Measurements from ENCODE around the gene FMO5.
A peak's percentile ranks its signal among the peaks of the same experiment; 100 is the strongest.
"Not testable (repeated sequence)": the region's sequence is repeated elsewhere in the genome, so short reads cannot be mapped to it uniquely, and the experiment has no call there.

FMO5 gene

GRCh38 chr1:147245129-147245528 lies 20.0 kb upstream of the FMO5 start:
- TF ChIP-seq ZNF274 (IDR thresholded peaks at IDR 0.05; ENCODE audit: low read depth, low read length): no peak
- no peak overlapping the region for H3K4me3 ChIP-seq (ENCODE audit: low read length)

DNA sequence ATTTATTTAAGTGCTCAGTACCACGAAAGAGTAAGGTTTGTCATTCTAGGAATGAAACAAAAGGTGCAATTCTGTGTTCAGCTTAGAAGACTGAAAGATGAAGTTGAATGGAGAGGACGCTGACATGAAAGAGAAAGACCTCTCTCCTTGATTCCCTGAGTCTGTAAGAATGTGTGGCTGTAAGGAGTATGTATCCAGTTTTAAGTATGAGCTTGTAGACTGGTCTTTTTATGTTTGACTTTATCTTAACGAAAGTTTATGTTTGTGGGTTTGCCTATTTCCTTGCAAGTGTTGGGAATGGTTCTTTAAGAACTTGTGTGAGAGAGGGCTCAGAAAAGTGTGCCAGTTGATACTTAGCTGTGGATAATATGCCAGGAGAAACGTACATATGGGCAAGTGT lies 18.7 kb upstream of the FMO5 start:
- no peak for TF ChIP-seq ZNF274 (IDR thresholded peaks at IDR 0.05; ENCODE audit: low read depth, low read length)
- peak overlapping the region; percentile 96; the same call in 1 of the 2 replicates for H3K4me3 ChIP-seq (ENCODE audit: low read length)

DNA sequence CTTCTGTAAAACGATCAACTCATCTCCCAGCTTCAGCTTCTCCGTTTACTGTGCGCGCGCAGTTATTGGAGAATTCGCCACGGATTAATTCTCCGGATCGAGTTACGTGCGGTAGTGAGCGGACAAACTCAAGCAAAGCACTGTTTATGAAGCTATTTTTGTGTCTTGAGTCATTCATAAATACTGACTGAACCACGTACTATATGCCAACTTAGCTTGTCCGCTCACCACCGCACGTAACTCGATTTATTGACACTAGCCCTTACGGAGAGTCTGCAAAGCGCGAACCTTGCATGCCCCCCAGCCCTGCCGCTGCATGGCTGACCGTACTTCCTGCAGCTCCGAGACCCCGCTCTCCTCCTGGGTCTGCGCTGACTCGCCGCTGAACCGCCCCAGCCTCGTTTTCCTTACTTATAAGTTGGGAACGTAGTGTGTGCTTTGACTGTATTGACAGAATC lies 18.1 kb upstream of the FMO5 start:
- no peak for TF ChIP-seq ZNF274 (IDR thresholded peaks at IDR 0.05; ENCODE audit: low read depth, low read length)
- H3K4me3 ChIP-seq (ENCODE audit: low read length): peak overlapping the region; percentile 96

DNA sequence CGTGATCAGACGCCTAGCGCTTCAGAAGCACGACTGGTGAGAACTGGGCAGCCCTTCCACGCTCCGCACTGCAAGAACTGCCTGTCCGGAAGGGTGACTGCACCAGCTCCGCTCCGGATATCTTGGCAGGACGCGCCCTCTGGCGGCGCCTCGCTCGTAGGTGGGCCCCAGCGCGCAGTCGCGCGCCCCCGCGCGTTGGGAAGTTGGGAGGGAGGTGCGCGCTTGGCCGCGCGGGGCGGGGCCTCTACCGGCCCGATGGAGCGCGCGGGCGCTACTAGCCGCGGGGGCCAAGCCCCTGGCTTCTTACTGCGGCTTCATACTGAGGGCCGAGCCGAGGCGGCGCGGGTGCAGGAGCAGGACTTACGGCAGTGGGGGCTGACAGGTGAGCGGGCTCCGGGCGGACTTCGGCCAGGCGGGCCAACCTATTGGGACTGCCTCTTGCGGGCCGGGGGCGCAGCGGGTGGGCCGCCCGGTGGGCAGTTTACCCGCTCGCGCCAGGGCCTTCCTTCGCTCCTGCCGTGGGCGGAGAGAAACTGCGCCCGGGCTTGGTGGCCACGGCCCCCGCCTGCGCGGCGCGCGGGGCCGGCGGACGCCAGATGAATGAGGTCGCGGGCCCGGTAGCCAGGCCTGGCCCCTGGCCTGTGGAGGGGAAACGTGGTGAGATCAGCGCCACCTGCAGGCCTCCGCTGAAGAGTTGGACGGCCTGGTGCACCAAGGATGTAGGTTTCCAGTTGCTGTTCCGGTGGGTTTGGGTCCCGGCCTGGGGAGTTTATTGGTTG lies 17.5 kb upstream of the FMO5 start, which contains the start of gene CHD1L:
Gene CHD1L, plus strand, starts transcription at position 236 of the 779 bp plus-strand sequence. Its CDS starts 20 bp downstream, at position 256.
- H3K4me3 ChIP-seq (ENCODE audit: low read length): peak within 1 kb of the TSS; percentile 96
- no peak for TF ChIP-seq ZNF274 (IDR thresholded peaks at IDR 0.05; ENCODE audit: low read depth, low read length)

GRCh38 chr1:147241934-147242448 lies 16.9 kb upstream of the FMO5 start:
- H3K4me3 ChIP-seq (ENCODE audit: low read length): peak overlapping the region; percentile 25; the same call in 1 of the 2 replicates
- no peak for TF ChIP-seq ZNF274 (IDR thresholded peaks at IDR 0.05; ENCODE audit: low read depth, low read length)

DNA sequence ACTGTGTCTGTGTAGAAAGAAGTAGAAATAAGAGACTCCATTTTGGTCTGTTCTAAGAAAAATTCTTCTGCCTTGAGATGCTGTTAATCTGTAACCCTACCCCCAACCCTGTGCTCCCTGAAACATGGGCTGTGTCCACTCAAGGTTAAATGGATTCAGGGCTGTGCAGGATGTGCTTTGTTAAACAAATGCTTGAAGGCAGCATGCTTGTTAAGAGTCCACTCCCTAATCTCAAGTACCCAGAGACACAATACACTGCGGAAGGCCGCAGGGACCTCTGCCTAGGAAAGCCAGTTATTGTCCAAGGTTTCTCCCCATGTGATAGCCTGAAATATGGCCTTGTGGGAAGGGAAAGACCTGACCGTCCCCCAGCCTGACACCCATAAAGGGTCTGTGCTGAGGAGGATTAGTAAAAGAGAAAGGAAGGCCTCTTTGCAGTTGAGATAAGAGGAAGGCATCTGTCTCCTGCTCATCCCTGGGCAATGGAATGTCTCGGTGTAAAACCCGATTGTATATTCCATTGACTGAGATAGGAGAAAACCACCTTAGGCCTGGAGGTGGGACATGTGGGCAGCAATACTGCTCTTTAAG lies 15.1 kb upstream of the FMO5 start:
- H3K4me3 ChIP-seq (ENCODE audit: low read length): not testable (repeated sequence)

DNA sequence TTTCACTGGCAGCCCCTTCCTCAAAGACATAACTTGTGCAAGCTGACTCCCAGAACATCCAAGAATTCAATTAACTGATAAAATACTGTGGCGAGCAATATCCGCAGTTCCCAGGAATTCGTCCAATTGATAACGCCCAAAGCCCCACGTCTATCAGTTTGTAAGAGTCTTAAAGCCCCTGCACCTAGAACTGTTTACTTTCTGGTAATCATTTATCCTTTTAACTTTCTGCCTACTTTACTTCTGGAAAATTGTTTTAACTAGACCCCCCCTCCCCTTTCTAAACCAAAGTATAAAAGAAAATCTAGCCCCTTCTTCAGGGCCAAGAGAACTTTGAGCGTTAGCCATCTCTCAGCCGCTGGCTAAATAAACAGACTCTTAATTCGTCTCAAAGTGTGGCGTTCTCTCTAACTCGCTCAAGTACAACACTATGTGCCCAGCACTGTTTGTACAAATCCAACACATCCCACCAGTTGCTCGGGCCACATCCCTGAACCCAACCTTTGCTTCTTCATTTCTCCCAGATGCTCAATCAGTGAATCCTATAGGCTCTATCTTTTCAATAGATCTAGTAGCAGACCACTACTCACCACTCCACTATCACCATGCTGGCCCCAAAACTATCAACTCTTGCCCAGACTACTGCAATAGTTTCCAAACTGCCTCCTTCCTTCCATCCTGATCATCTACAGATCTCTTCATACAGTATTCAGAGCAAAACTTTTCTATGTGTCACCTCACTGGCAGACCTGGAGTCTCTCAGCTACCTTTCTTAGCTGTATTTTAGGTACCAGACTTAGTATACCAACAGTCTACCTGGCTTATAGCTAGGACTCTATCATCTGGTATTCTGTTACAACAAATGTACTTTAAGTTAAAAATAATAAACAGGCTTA lies 14.0 kb upstream of the FMO5 start:
- H3K4me3 ChIP-seq (ENCODE audit: low read length): no peak overlapping the region
- TF ChIP-seq ZNF274 (IDR thresholded peaks at IDR 0.05; ENCODE audit: low read depth, low read length): no peak

- no peak overlapping the region for H3K4me3 ChIP-seq (ENCODE audit: low read length)
- no peak for TF ChIP-seq ZNF274 (IDR thresholded peaks at IDR 0.05; ENCODE audit: low read depth, low read length)
Observed at GRCh38 chr1:147238053-147238902, 13.1 kb upstream of the FMO5 start.

GRCh38 chr1:147236959-147237791 lies 12.0 kb upstream of the FMO5 start:
- TF ChIP-seq ZNF274 (IDR thresholded peaks at IDR 0.05; ENCODE audit: low read depth, low read length): no peak
- H3K4me3 ChIP-seq (ENCODE audit: low read length): no peak overlapping the region

DNA sequence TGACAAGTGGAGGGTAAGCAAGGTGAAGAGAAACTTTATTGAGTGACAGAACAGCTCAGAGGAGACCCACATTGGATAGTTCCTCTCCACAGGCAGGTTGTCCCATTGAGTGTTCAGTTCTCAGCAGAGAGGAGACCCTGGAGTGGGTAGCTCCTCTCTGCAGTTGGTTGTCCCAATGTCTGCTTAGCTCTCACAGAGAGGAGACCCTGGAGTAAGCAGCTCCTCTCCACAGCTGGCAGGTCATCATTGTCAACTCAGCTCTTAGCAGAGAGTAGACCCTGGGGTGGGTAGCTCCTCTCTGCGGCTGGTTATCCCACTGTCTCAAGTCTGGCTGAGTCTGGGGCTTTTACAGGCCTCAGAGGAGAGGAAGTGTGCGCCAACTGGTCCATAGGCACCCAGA lies 11.3 kb upstream of the FMO5 start:
- TF ChIP-seq ZNF274 (IDR thresholded peaks at IDR 0.05; ENCODE audit: low read depth, low read length): no peak

DNA sequence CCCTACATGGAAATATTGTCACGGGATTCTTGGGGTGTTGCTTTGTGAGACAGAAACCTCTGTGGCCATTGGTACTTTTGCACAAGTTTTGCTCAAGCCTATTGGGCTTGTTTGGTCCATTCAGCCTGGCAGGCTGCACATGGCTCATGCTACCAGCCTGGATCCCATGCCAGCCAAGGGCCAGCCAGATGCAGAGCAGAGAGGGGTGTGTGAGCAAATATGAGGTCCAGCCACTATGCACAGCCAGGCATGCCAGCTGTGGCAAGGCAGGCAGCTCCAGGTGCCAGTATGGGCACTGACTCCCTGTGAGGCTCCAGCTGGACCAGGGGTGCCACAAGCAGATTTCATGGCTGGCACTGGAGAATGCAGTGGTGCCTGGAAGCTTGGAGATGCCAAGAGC lies 10.7 kb upstream of the FMO5 start:
- no peak for TF ChIP-seq ZNF274 (IDR thresholded peaks at IDR 0.05; ENCODE audit: low read depth, low read length)
- no peak overlapping the region for H3K4me3 ChIP-seq (ENCODE audit: low read length)

More for the DNA sequence above, 11.3 kb upstream of the FMO5 start:
- H3K4me3 ChIP-seq (ENCODE audit: low read length): no peak overlapping the region

DNA sequence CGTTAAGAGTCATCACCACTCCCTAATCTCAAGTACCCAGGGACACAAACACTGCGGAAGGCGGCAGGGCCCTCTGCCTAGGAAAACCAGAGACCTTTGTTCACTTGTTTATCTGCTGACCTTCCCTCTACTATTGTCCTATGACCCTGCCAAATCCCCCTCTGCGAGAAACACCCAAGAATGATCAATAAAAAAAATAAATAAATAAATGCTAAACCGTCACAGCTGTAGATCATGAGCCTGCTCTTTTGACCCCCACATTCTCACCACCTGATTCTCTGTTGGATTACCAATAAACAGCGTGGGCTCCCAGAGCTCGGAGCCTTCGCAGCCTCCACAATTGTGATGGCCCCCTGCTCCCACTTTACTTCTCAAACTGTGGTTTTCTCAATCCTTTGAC lies 8.8 kb upstream of the FMO5 start:
- H3K4me3 ChIP-seq (ENCODE audit: low read length): not testable (repeated sequence)

- not testable (repeated sequence) for H3K4me3 ChIP-seq (ENCODE audit: low read length)
Observed at GRCh38 chr1:147231032-147231431, 5.9 kb upstream of the FMO5 start.

Data from GM08714 (cell line).